D721Med (cell line): ENCODE data around the gene LSM12.

Source experiments
- DNase-seq: peaks from one replicate; pipeline ENCODE4 v3.0.0; 2011; ENCODE audit warnings: low spot score; ENCODE audit not compliant: insufficient read length
- FAIRE-seq: peaks from 2 replicates; lab custom pipeline; 2011; peaks lifted over from hg19 to GRCh38; lab: Jason Lieb, UNC
- CTCF ChIP-seq: IDR thresholded peaks from 2 replicates; pipeline ENCODE4 v1.5.1; 2012; ENCODE audit warnings: mild to moderate bottlenecking, control low read depth; ENCODE audit not compliant: insufficient read depth; ENCODE audit errors: missing control alignments

LSM12 gene

GRCh38 chr17:43987131-43988021 is 79.1 kb downstream of the LSM12 start:
- TF ChIP-seq CTCF: no peak
- FAIRE-seq (no peak), DNase-seq (no peak)

GRCh38 chr17:43986225-43986981 is 80.1 kb downstream of the LSM12 start:
- no peak for FAIRE-seq
- TF ChIP-seq CTCF: no peak
- no peak for DNase-seq

- FAIRE-seq (no peak), DNase-seq (no peak)
- TF ChIP-seq CTCF: no peak
Observed at GRCh38 chr17:43984521-43984920, 82.0 kb downstream of the LSM12 start.
